ENCODE measurements around the gene DBET.
"Not testable (repeated sequence)": the region's sequence is repeated elsewhere in the genome, so short reads cannot be mapped to it uniquely, and the experiment has no call there.

GRCh38 chr4:190094031-190094430, 29.7 kb downstream of the DBET start:
- not testable (repeated sequence) for TF ChIP-seq CTCF (conservative IDR thresholded peaks at IDR 0.05 in 1 of 2, IDR thresholded peaks at IDR 0.05 in 1 of 2; ENCODE audit: extremely low read depth in 1 of 2, insufficient read depth in 1 of 2, low read depth in 1 of 2, low read length in 2 of 2); EZH2 (IDR thresholded peaks at IDR 0.05; ENCODE audit: borderline replicate concordance, low read length)
